ENCODE measurements around the gene POLN.

DNA sequence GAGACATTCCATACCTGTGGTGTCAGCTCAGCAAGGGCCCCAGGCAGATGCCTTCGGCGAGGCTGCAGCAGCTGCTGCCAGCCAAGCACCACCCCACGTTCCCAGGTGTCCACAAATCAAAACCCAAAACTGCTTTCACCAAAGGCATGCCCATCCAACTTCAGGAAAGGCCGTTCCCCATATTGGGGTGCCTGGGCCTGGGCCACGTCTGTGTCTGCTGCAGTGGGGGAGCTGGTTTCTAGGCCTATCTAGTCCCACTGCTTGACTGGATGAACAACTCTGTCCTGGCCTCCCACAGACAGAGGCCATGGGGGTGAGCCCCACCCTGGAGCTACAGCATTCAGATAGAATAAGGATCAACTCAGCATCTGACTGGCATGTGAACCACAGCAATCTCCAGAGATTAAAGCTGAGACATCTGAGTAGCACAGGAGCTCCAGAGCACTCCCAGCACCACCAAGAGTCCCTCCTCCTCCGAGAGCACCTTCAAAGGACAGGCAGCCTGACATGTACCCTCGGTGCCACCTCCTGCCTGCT lies 145.8 kb downstream of the POLN start:
- TF ChIP-seq, protein P1, sequence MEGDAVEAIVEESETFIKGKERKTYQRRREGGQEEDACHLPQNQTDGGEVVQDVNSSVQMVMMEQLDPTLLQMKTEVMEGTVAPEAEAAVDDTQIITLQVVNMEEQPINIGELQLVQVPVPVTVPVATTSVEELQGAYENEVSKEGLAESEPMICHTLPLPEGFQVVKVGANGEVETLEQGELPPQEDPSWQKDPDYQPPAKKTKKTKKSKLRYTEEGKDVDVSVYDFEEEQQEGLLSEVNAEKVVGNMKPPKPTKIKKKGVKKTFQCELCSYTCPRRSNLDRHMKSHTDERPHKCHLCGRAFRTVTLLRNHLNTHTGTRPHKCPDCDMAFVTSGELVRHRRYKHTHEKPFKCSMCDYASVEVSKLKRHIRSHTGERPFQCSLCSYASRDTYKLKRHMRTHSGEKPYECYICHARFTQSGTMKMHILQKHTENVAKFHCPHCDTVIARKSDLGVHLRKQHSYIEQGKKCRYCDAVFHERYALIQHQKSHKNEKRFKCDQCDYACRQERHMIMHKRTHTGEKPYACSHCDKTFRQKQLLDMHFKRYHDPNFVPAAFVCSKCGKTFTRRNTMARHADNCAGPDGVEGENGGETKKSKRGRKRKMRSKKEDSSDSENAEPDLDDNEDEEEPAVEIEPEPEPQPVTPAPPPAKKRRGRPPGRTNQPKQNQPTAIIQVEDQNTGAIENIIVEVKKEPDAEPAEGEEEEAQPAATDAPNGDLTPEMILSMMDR (conservative IDR thresholded peaks at IDR 0.05) = no peak
- no peak for TF ChIP-seq EZH2 (IDR thresholded peaks at IDR 0.05; ENCODE audit: low read depth)

Data from PC-9 (cell line).